DND-41 (cell line): ENCODE measurements around the gene MEGF11.

Source experiments
- ATAC-seq: fragments of 200-7000 bp; cut with Tn5 transposase; 3 replicates; pipeline ENCODE4 v1.9.1; 2021; ENCODE audit warnings: low read depth; ENCODE audit not compliant: insufficient read depth
- DNase-seq: peaks from one replicate; pipeline ENCODE4 v3.0.0-alpha.2; 2020
- H2AFZ ChIP-seq: 2 replicates; pipeline ENCODE4 v1.6.0; 2012; ENCODE audit warnings: low read depth, low read length
- H3K27ac ChIP-seq: 2 replicates; pipeline ENCODE4 v1.5.1; 2012; ENCODE audit warnings: low read length, inconsistent platforms
- H3K27me3 ChIP-seq: fragments of 200-600 bp; sonication (generic); 2 replicates; pipeline ENCODE4 v1.6.0; 2012; ENCODE audit warnings: low read length, mild to moderate bottlenecking, inconsistent platforms; ENCODE audit not compliant: insufficient read depth, poor library complexity
- H3K36me3 ChIP-seq: 2 replicates; pipeline ENCODE4 v1.5.1; 2012; ENCODE audit warnings: low read length, inconsistent platforms; ENCODE audit not compliant: insufficient read depth
- H3K4me1 ChIP-seq: 2 replicates; pipeline ENCODE4 v1.5.1; 2012; ENCODE audit warnings: mild to moderate bottlenecking, low read length; ENCODE audit not compliant: insufficient read depth
- H3K4me2 ChIP-seq: 2 replicates; pipeline ENCODE4 v1.6.0; 2012; ENCODE audit warnings: mild to moderate bottlenecking, moderate library complexity, low read length, inconsistent platforms; ENCODE audit not compliant: insufficient read depth
- H3K4me3 ChIP-seq, 2 experiments: fragments of 200-600 bp in 1 of 2; shearing (Covaris generic) in 1 of 2; 2 replicates each; pipeline ENCODE4 v1.5.1; 2012 to 2016; ENCODE audit warnings: inconsistent platforms in 2 of 2, low read length in 2 of 2, mild to moderate bottlenecking in 2 of 2, low read depth in 1 of 2, moderate library complexity in 1 of 2
- H3K79me2 ChIP-seq: 2 replicates; pipeline ENCODE4 v1.6.0; 2012; ENCODE audit warnings: low read length, inconsistent platforms; ENCODE audit not compliant: insufficient read depth
- H3K9ac ChIP-seq: 2 replicates; pipeline ENCODE4 v1.6.0; 2012; ENCODE audit warnings: low read depth, mild to moderate bottlenecking, inconsistent platforms, low read length, moderate library complexity
- H3K9me3 ChIP-seq: 2 replicates; pipeline ENCODE4 v1.5.1; 2012; ENCODE audit warnings: low read length, moderate library complexity, mild to moderate bottlenecking, inconsistent platforms; ENCODE audit not compliant: insufficient read depth, severe bottlenecking
- H4K20me1 ChIP-seq: 2 replicates; pipeline ENCODE4 v1.6.0; 2012; ENCODE audit warnings: low read length; ENCODE audit not compliant: insufficient read depth
- EZH2 ChIP-seq: IDR thresholded peaks from 3 replicates; pipeline ENCODE4 v1.6.1; 2012; ENCODE audit warnings: borderline replicate concordance, low read depth, mild to moderate bottlenecking, moderate library complexity, low read length, inconsistent platforms; ENCODE audit not compliant: severe bottlenecking
- TF ChIP-seq, protein P1 (sequence below): IDR thresholded peaks from 2 replicates; pipeline ENCODE4 v1.5.1; 2012; ENCODE audit warnings: borderline replicate concordance, low read length, moderate library complexity, mild to moderate bottlenecking; ENCODE audit not compliant: poor library complexity, severe bottlenecking; ENCODE audit errors: extremely low read depth

The MEGF11 gene

GRCh38 chr15:66078929-66079275 is 174.6 kb downstream of the MEGF11 start:
- Histone ChIP-seq H3K27ac (no peak overlapping the region), H4K20me1 (no peaks in the 10 kb centered on the region), H3K4me2 (no peak overlapping the region), H3K27me3 (no peaks in the 10 kb centered on the region), H3K9ac (no peak overlapping the region), H3K79me2 (no peaks in the 10 kb centered on the region), H3K9me3 (no peaks in the 10 kb centered on the region), H3K36me3 (no peaks in the 10 kb centered on the region), H3K4me3 (no peak overlapping the region), H3K4me1 (no peaks in the 10 kb centered on the region), H2AFZ (no peak overlapping the region)
- DNase-seq (no peak), ATAC-seq (no peak)
- TF ChIP-seq EZH2: no peak
- TF ChIP-seq, protein P1, sequence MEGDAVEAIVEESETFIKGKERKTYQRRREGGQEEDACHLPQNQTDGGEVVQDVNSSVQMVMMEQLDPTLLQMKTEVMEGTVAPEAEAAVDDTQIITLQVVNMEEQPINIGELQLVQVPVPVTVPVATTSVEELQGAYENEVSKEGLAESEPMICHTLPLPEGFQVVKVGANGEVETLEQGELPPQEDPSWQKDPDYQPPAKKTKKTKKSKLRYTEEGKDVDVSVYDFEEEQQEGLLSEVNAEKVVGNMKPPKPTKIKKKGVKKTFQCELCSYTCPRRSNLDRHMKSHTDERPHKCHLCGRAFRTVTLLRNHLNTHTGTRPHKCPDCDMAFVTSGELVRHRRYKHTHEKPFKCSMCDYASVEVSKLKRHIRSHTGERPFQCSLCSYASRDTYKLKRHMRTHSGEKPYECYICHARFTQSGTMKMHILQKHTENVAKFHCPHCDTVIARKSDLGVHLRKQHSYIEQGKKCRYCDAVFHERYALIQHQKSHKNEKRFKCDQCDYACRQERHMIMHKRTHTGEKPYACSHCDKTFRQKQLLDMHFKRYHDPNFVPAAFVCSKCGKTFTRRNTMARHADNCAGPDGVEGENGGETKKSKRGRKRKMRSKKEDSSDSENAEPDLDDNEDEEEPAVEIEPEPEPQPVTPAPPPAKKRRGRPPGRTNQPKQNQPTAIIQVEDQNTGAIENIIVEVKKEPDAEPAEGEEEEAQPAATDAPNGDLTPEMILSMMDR: no peak

DNA sequence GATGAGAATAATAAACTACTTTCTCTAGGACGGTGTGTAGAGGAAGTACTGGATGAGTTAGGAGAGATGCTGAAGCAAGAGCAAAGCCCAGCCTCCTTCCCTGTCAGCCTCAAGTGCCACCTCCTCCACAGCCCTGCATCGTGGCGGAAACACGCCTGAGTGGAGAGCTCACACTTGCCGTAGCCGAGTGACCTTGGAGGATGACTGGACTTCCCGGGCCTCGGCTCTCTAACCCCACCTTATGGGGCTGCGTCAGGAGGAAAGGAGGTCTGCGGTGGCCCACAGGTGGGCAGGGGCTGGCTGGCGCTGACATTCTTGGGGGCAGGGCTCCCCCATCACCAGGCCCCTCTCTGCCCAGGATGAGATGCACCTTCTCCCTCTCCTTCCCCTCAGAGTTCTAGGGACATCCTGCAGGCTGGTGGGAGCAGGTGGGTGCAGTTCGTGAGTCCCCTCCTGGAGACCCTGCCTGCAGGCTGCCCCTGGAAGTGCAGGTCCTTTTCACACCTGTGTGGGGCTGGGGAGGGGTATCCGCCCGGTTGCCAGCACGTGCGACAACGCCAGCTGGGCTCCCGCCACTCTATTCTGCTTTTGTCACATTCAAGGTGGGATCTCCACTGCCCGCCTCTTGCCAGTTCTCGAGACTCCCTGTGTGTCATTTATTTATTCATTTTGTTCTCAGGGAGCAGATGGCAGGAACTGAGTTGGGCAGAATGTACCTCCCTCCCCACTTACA is 175.2 kb downstream of the MEGF11 start:
- Histone ChIP-seq H4K20me1 (no peaks in the 10 kb centered on the region), H3K79me2 (no peaks in the 10 kb centered on the region), H3K27me3 (no peaks in the 10 kb centered on the region), H3K36me3 (no peaks in the 10 kb centered on the region), H3K4me3 (no peak overlapping the region), H2AFZ (no peak overlapping the region), H3K9ac (no peak overlapping the region), H3K9me3 (no peaks in the 10 kb centered on the region), H3K4me1 (no peaks in the 10 kb centered on the region), H3K4me2 (no peak overlapping the region), H3K27ac (no peak overlapping the region)
- DNase-seq (no peak), ATAC-seq (no peak)
- TF ChIP-seq, protein P1: no peak
- no peak for TF ChIP-seq EZH2

- no peak for ATAC-seq
- no peaks in the 10 kb centered on the region for H3K27me3 ChIP-seq
Observed at GRCh38 chr15:66077320-66077663, 176.3 kb downstream of the MEGF11 start.

More at GRCh38 chr15:66077320-66077663, 176.3 kb downstream of the MEGF11 start:
- no peaks in the 10 kb centered on the region for H3K79me2 ChIP-seq
- H3K4me3 ChIP-seq: no peak overlapping the region
- H3K4me2 ChIP-seq: no peak overlapping the region
- no peak overlapping the region for H3K27ac ChIP-seq
- H2AFZ ChIP-seq: no peak overlapping the region
- H3K36me3 ChIP-seq: no peaks in the 10 kb centered on the region
- TF ChIP-seq, protein P1: no peak
- no peak for TF ChIP-seq EZH2
- no peak for DNase-seq
- no peaks in the 10 kb centered on the region for H3K9me3 ChIP-seq
- H3K9ac ChIP-seq: no peak overlapping the region
- H4K20me1 ChIP-seq: no peaks in the 10 kb centered on the region
- H3K4me1 ChIP-seq: no peaks in the 10 kb centered on the region
